Hematopoietic multipotent progenitor cell treated with erythropoietin and hydrocortisone succinate and interleukin-3 and kit ligand, for 15 days (in vitro differentiated cells): Measurements from ENCODE around the gene SLC17A4.

Experiments
- DNase-seq: peaks from one replicate; pipeline ENCODE4 v3.0.0-alpha.2; 2015; ENCODE audit warnings: low spot score

Gene SLC17A4

GRCh38 chr6:25749837-25750236 is 4.7 kb upstream of the SLC17A4 start:
- no peak for DNase-seq

- DNase-seq, result no peak
Observed at GRCh38 chr6:25750906-25751305, 3.6 kb upstream of the SLC17A4 start.

- DNase-seq, result no peak
Observed at GRCh38 chr6:25753079-25753478, 1.5 kb upstream of the SLC17A4 start.

- no peak for DNase-seq
Observed at GRCh38 chr6:25755483-25755882, 941 bp downstream of the SLC17A4 start.

GRCh38 chr6:25756382-25757363 is 2.1 kb downstream of the SLC17A4 start:
- DNase-seq, result no peak

- no peak for DNase-seq
Observed at GRCh38 chr6:25757936-25758642, 3.5 kb downstream of the SLC17A4 start.

GRCh38 chr6:25764611-25765010 is 10.1 kb downstream of the SLC17A4 start:
- no peak for DNase-seq

GRCh38 chr6:25768566-25768965 is 14.0 kb downstream of the SLC17A4 start:
- no peak for DNase-seq

GRCh38 chr6:25769983-25770382 is 15.4 kb downstream of the SLC17A4 start:
- no peak for DNase-seq

GRCh38 chr6:25774120-25774715 is 19.7 kb downstream of the SLC17A4 start:
- DNase-seq, result no peak

GRCh38 chr6:25777031-25777430 is 22.5 kb downstream of the SLC17A4 start:
- no peak for DNase-seq

- DNase-seq, result no peak
Observed at GRCh38 chr6:25777856-25778649, 23.5 kb downstream of the SLC17A4 start.

GRCh38 chr6:25781134-25781533 is 26.6 kb downstream of the SLC17A4 start:
- no peak for DNase-seq

- DNase-seq, result no peak
Observed at GRCh38 chr6:25787428-25787827, 32.9 kb downstream of the SLC17A4 start.

GRCh38 chr6:25788305-25788922 is 33.9 kb downstream of the SLC17A4 start:
- DNase-seq, result peak; percentile 47

- no peak for DNase-seq
Observed at GRCh38 chr6:25789475-25789874, 34.9 kb downstream of the SLC17A4 start.

GRCh38 chr6:25792016-25792415 is 37.5 kb downstream of the SLC17A4 start:
- DNase-seq, result no peak

GRCh38 chr6:25793970-25794369 is 39.4 kb downstream of the SLC17A4 start:
- DNase-seq, result no peak

- DNase-seq, result no peak
Observed at GRCh38 chr6:25794784-25795183, 40.2 kb downstream of the SLC17A4 start.

GRCh38 chr6:25801436-25801835 is 46.9 kb downstream of the SLC17A4 start:
- DNase-seq, result no peak

GRCh38 chr6:25804804-25805203 is 50.3 kb downstream of the SLC17A4 start:
- no peak for DNase-seq
